ENCODE data around the gene ELMO3.

The ELMO3 gene

DNA sequence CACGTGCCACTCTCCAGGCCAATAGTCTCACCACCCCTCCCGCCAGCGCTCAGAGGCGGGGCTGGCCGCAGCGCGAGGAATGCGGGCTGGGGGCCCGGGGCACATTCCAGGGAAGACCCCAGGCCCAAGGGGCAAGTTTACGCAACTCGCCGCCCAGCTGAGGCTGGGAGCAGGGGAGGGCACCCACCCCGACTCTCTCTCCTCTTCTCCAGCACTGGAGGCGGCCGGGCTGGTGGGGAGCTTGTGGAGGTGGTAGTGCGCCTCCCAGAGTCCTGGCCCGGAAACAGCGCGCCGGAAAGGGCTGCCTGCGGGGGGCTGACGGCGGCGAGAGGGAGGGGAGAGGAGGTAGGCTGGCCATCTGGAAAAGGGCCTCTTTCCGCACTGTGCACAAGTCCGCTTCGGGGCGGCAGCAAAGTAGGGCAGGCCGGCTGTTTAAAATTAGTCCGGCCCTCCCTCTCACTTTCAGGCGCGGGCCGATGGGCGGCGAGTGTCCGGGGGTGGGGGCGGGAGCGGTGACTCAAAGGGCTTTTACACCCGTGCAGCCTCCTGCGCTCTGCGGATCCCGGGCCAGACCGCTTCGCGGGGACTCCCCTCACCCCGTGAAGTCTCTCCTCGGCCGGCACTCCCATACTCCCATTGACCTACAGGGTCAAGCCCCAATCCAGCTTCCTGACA is 47.3 kb downstream of the ELMO3 start (continued):
- TF ChIP-seq, protein P1, sequence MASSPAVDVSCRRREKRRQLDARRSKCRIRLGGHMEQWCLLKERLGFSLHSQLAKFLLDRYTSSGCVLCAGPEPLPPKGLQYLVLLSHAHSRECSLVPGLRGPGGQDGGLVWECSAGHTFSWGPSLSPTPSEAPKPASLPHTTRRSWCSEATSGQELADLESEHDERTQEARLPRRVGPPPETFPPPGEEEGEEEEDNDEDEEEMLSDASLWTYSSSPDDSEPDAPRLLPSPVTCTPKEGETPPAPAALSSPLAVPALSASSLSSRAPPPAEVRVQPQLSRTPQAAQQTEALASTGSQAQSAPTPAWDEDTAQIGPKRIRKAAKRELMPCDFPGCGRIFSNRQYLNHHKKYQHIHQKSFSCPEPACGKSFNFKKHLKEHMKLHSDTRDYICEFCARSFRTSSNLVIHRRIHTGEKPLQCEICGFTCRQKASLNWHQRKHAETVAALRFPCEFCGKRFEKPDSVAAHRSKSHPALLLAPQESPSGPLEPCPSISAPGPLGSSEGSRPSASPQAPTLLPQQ (tag by site-specific recombination; IDR thresholded peaks at IDR 0.05) = peak; percentile 65; the same call in 1 of the 2 replicates
- no peak for TF ChIP-seq ZNF561 (tag by site-specific recombination; IDR thresholded peaks at IDR 0.05; ENCODE audit: borderline replicate concordance)
- TF ChIP-seq ZNF548 (tag by site-specific recombination; IDR thresholded peaks at IDR 0.05) = no peak
- no peak for TF ChIP-seq ZNF140 (tag by site-specific recombination; IDR thresholded peaks at IDR 0.05)
- TF ChIP-seq ZSCAN23 (tag by site-specific recombination; IDR thresholded peaks at IDR 0.05) = no peak
- no peak for TF ChIP-seq ZNF423 (tag by site-specific recombination; IDR thresholded peaks at IDR 0.05)
- peak; percentile 95 for TF ChIP-seq ZNF341 (tag by site-specific recombination; IDR thresholded peaks at IDR 0.05; ENCODE audit: low read depth)
- TF ChIP-seq ZBTB20 (tag by site-specific recombination; IDR thresholded peaks at IDR 0.05) = peak; percentile 85
- TF ChIP-seq SCRT2 (tag by site-specific recombination; IDR thresholded peaks at IDR 0.05) = no peak
- TF ChIP-seq ZNF791 (tag by site-specific recombination; IDR thresholded peaks at IDR 0.05) = no peak
- TF ChIP-seq ZNF629 (tag by site-specific recombination; IDR thresholded peaks at IDR 0.05) = peak; percentile 35; the same call in 1 of the 2 replicates
- TF ChIP-seq ZNF202 (tag by site-specific recombination; IDR thresholded peaks at IDR 0.05; ENCODE audit: borderline replicate concordance) = no peak
- no peak for TF ChIP-seq ZNF707 (tag by site-specific recombination; IDR thresholded peaks at IDR 0.05)
- TF ChIP-seq RBAK (tag by site-specific recombination; IDR thresholded peaks at IDR 0.05) = no peak
- peak; percentile 69; the same call in 1 of the 2 replicates for TF ChIP-seq ZNF660 (tag by site-specific recombination; IDR thresholded peaks at IDR 0.05)
- no peak for TF ChIP-seq YY1 (tag by site-specific recombination; IDR thresholded peaks at IDR 0.05)
- TF ChIP-seq, protein P2, sequence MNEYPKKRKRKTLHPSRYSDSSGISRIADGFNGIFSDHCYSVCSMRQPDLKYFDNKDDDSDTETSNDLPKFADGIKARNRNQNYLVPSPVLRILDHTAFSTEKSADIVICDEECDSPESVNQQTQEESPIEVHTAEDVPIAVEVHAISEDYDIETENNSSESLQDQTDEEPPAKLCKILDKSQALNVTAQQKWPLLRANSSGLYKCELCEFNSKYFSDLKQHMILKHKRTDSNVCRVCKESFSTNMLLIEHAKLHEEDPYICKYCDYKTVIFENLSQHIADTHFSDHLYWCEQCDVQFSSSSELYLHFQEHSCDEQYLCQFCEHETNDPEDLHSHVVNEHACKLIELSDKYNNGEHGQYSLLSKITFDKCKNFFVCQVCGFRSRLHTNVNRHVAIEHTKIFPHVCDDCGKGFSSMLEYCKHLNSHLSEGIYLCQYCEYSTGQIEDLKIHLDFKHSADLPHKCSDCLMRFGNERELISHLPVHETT (tag by site-specific recombination; IDR thresholded peaks at IDR 0.05) = 0 out of 2 replicates have a peak, but pooled peaks have one; percentile 26
- TF ChIP-seq ZNF266 (tag by site-specific recombination; IDR thresholded peaks at IDR 0.05; ENCODE audit: low read depth) = no peak
- TF ChIP-seq ZNF239 (tag by site-specific recombination; IDR thresholded peaks at IDR 0.05) = no peak
- TF ChIP-seq, protein P3, sequence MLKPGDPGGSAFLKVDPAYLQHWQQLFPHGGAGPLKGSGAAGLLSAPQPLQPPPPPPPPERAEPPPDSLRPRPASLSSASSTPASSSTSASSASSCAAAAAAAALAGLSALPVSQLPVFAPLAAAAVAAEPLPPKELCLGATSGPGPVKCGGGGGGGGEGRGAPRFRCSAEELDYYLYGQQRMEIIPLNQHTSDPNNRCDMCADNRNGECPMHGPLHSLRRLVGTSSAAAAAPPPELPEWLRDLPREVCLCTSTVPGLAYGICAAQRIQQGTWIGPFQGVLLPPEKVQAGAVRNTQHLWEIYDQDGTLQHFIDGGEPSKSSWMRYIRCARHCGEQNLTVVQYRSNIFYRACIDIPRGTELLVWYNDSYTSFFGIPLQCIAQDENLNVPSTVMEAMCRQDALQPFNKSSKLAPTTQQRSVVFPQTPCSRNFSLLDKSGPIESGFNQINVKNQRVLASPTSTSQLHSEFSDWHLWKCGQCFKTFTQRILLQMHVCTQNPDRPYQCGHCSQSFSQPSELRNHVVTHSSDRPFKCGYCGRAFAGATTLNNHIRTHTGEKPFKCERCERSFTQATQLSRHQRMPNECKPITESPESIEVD (tag by site-specific recombination; IDR thresholded peaks at IDR 0.05) = no peak
- TF ChIP-seq MEIS1 (CRISPR knock-in tag; IDR thresholded peaks at IDR 0.05; ENCODE audit: borderline replicate concordance) = no peak
- 0 out of 2 replicates have a peak, but pooled peaks have one; percentile 75 for TF ChIP-seq KLF16 (tag by site-specific recombination; IDR thresholded peaks at IDR 0.05)
- TF ChIP-seq ZNF223 (tag by site-specific recombination; IDR thresholded peaks at IDR 0.05) = no peak
- no peak for TF ChIP-seq ZNF416 (tag by site-specific recombination; IDR thresholded peaks at IDR 0.05)
- TF ChIP-seq, protein P4, sequence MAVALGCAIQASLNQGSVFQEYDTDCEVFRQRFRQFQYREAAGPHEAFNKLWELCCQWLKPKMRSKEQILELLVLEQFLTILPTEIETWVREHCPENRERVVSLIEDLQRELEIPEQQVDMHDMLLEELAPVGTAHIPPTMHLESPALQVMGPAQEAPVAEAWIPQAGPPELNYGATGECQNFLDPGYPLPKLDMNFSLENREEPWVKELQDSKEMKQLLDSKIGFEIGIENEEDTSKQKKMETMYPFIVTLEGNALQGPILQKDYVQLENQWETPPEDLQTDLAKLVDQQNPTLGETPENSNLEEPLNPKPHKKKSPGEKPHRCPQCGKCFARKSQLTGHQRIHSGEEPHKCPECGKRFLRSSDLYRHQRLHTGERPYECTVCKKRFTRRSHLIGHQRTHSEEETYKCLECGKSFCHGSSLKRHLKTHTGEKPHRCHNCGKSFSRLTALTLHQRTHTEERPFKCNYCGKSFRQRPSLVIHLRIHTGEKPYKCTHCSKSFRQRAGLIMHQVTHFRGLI (tag by site-specific recombination; IDR thresholded peaks at IDR 0.05) = no peak; the same call in 1 of the 2 replicates
- no peak for TF ChIP-seq ZNF596 (tag by site-specific recombination; IDR thresholded peaks at IDR 0.05)
- TF ChIP-seq, protein P5, sequence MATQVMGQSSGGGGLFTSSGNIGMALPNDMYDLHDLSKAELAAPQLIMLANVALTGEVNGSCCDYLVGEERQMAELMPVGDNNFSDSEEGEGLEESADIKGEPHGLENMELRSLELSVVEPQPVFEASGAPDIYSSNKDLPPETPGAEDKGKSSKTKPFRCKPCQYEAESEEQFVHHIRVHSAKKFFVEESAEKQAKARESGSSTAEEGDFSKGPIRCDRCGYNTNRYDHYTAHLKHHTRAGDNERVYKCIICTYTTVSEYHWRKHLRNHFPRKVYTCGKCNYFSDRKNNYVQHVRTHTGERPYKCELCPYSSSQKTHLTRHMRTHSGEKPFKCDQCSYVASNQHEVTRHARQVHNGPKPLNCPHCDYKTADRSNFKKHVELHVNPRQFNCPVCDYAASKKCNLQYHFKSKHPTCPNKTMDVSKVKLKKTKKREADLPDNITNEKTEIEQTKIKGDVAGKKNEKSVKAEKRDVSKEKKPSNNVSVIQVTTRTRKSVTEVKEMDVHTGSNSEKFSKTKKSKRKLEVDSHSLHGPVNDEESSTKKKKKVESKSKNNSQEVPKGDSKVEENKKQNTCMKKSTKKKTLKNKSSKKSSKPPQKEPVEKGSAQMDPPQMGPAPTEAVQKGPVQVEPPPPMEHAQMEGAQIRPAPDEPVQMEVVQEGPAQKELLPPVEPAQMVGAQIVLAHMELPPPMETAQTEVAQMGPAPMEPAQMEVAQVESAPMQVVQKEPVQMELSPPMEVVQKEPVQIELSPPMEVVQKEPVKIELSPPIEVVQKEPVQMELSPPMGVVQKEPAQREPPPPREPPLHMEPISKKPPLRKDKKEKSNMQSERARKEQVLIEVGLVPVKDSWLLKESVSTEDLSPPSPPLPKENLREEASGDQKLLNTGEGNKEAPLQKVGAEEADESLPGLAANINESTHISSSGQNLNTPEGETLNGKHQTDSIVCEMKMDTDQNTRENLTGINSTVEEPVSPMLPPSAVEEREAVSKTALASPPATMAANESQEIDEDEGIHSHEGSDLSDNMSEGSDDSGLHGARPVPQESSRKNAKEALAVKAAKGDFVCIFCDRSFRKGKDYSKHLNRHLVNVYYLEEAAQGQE (tag by site-specific recombination; IDR thresholded peaks at IDR 0.05) = no peak
- TF ChIP-seq SCRT1 (tag by site-specific recombination; IDR thresholded peaks at IDR 0.05; ENCODE audit: borderline replicate concordance) = no peak
- no peak for TF ChIP-seq HOXD13 (CRISPR knock-in tag; IDR thresholded peaks at IDR 0.05; ENCODE audit: borderline replicate concordance)
- TF ChIP-seq GLIS2 (tag by site-specific recombination; IDR thresholded peaks at IDR 0.05) = peak; percentile 97
- TF ChIP-seq, protein P6, sequence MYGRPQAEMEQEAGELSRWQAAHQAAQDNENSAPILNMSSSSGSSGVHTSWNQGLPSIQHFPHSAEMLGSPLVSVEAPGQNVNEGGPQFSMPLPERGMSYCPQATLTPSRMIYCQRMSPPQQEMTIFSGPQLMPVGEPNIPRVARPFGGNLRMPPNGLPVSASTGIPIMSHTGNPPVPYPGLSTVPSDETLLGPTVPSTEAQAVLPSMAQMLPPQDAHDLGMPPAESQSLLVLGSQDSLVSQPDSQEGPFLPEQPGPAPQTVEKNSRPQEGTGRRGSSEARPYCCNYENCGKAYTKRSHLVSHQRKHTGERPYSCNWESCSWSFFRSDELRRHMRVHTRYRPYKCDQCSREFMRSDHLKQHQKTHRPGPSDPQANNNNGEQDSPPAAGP (tag by site-specific recombination; IDR thresholded peaks at IDR 0.05) = no peak; the same call in 1 of the 2 replicates
